A549 (cell line): ENCODE results near the gene BCL2. TPM values are rescaled to one million over a fixed set of nuclear protein-coding genes. Genes with fewer than 3 reads are reported as not detected.

Experiments
- ATAC-seq, 2 experiments: fragments of 200-7000 bp in 1 of 2; fragments of >200 bp in 1 of 2; cut with Nextera tagmentation in 1 of 2; cut with Tn5 transposase in 1 of 2; 3 replicates each; pipeline versions ENCODE4 v1.8.0 to v1.9.1; 2018 to 2020; ENCODE audit warnings: mild to moderate bottlenecking in 1 of 2, moderate library complexity in 1 of 2
- CTCF ChIA-PET: fragments of 300-600 bp; sonication (Branson Sonifier 250); formaldehyde crosslinking; extraction: SDS; loops from one replicate; lab custom pipeline; 2021; ENCODE audit warnings: antibody characterized with exemption, inconsistent platforms; lab: Yijun Ruan, JAX
- POLR2A ChIA-PET: fragments of 350-600 bp; formaldehyde crosslinking; extraction: SDS; loops from one replicate; lab custom pipeline; 2021; ENCODE audit warnings: antibody characterized with exemption, inconsistent platforms; lab: Yijun Ruan, JAX
- DNase-seq, 2 experiments: peaks; one replicate each; pipeline versions ENCODE4 v3.0.0 to v3.0.0-alpha.2; 2011 to 2016; ENCODE audit warnings: low read depth in 1 of 2, low spot score in 1 of 2
- FAIRE-seq: peaks from 2 replicates; lab custom pipeline; 2011; peaks lifted over from hg19 to GRCh38; lab: Jason Lieb, UNC
- H3K27ac ChIP-seq, 2 experiments: fragments of >200 bp; sonication (Bioruptor Twin); formaldehyde crosslinking; 3 replicates each; pipeline ENCODE4 v1.5.1; 2016 to 2017
- H3K4me1 ChIP-seq: fragments of >200 bp; sonication (Bioruptor Twin); formaldehyde crosslinking; 3 replicates; pipeline ENCODE4 v1.6.1; 2016
- H3K4me2 ChIP-seq: fragments of >200 bp; sonication (Bioruptor Twin); formaldehyde crosslinking; 3 replicates; pipeline ENCODE4 v1.6.1; 2016
- H3K4me3 ChIP-seq: fragments of >200 bp; sonication (Bioruptor Twin); formaldehyde crosslinking; 3 replicates; pipeline ENCODE4 v1.5.1; 2016
- H3K9me3 ChIP-seq: fragments of >200 bp; sonication (Bioruptor Twin); formaldehyde crosslinking; 3 replicates; pipeline ENCODE4 v1.6.1; 2016
- CBX2 ChIP-seq: fragments of 200-600 bp; sonication (generic); IDR thresholded peaks from 2 replicates; pipeline ENCODE4 v1.6.1; 2016; ENCODE audit warnings: low read depth, mild to moderate bottlenecking, borderline replicate concordance
- CHD2 ChIP-seq: fragments of 150-350 bp; IDR thresholded peaks from 2 replicates; pipeline ENCODE4 v1.6.1; 2014; ENCODE audit warnings: low read length; ENCODE audit not compliant: partially characterized antibody
- EHF ChIP-seq: fragments of 250-450 bp; sonication (Bioruptor Pico); IDR thresholded peaks from 2 replicates; pipeline ENCODE4 v1.5.0; 2020; ENCODE audit warnings: mild to moderate bottlenecking
- ESRRA ChIP-seq: fragments of 150-350 bp; IDR thresholded peaks from 2 replicates; pipeline ENCODE4 v1.6.1; 2014; ENCODE audit warnings: mild to moderate bottlenecking, low read length, borderline replicate concordance
- FOSB ChIP-seq: fragments of 250-450 bp; sonication (Bioruptor Pico); IDR thresholded peaks from 2 replicates; pipeline ENCODE4 v1.5.0; 2020; ENCODE audit warnings: mild to moderate bottlenecking, moderate library complexity
- FOSL2 ChIP-seq, 2 experiments: fragments of 450-650 bp in 1 of 2; fragments of >200 bp in 1 of 2; sonication (Bioruptor Twin) in 1 of 2; formaldehyde crosslinking; IDR thresholded peaks; 2 replicates each; pipeline versions ENCODE4 v1.5.0 to v1.6.1; 2016 to 2020; ENCODE audit warnings: mild to moderate bottlenecking in 1 of 2, moderate library complexity in 1 of 2
- GATA3 ChIP-seq: IDR thresholded peaks from 2 replicates; pipeline ENCODE4 v1.6.1; 2012; ENCODE audit warnings: borderline replicate concordance
- HDAC2 ChIP-seq: fragments of 200-600 bp; sonication (generic); IDR thresholded peaks from 2 replicates; pipeline ENCODE4 v1.6.1; 2016
- JUN ChIP-seq, 2 experiments: fragments of >200 bp; sonication (Bioruptor Twin); formaldehyde crosslinking; IDR thresholded peaks; 2 replicates in 1 of 2; 3 replicates in 1 of 2; pipeline ENCODE4 v1.6.1; 2016 to 2017
- JUNB ChIP-seq: fragments of >200 bp; sonication (Bioruptor Twin); formaldehyde crosslinking; IDR thresholded peaks from 2 replicates; pipeline ENCODE4 v1.6.1; 2016
- KDM1A ChIP-seq: fragments of 200-600 bp; sonication (generic); IDR thresholded peaks from 2 replicates; pipeline ENCODE4 v1.6.1; 2016; ENCODE audit warnings: low read depth, mild to moderate bottlenecking
- MYC ChIP-seq: IDR thresholded peaks from 2 replicates; pipeline ENCODE4 v1.6.1; 2012; ENCODE audit warnings: mild to moderate bottlenecking, inconsistent platforms, low read length, improper control_type of control experiment, borderline replicate concordance
- PHF8 ChIP-seq: fragments of 200-600 bp; sonication (generic); IDR thresholded peaks from 2 replicates; pipeline ENCODE4 v1.6.1; 2016; ENCODE audit warnings: low read depth, mild to moderate bottlenecking, antibody characterized with exemption, moderate library complexity, borderline replicate concordance
- RAD21 ChIP-seq, 2 experiments: fragments of >200 bp in 1 of 2; sonication (Bioruptor Twin) in 1 of 2; formaldehyde crosslinking in 1 of 2; IDR thresholded peaks in 1 of 2; conservative IDR thresholded peaks in 1 of 2; 2 replicates in 1 of 2; 3 replicates in 1 of 2; pipeline ENCODE4 v1.6.1; 2012 to 2018; ENCODE audit warnings: inconsistent platforms in 1 of 2
- RCOR1 ChIP-seq: fragments of 150-350 bp; IDR thresholded peaks from 2 replicates; pipeline ENCODE4 v1.6.1; 2014; ENCODE audit warnings: antibody characterized with exemption, low read length, low read depth
- RNF2 ChIP-seq: fragments of 200-600 bp; sonication (generic); IDR thresholded peaks from 2 replicates; pipeline ENCODE4 v1.6.1; 2016; ENCODE audit warnings: low read depth, mild to moderate bottlenecking, antibody characterized with exemption, moderate library complexity, borderline replicate concordance
- SMC3 ChIP-seq: fragments of >200 bp; sonication (Bioruptor Twin); formaldehyde crosslinking; IDR thresholded peaks from 3 replicates; pipeline ENCODE4 v1.6.1; 2018; ENCODE audit warnings: inconsistent platforms
- ZNF302 ChIP-seq: fragments of 250-450 bp; sonication (Bioruptor Pico); IDR thresholded peaks from 2 replicates; pipeline ENCODE4 v1.9.0; 2021; ENCODE audit warnings: inconsistent platforms, mild to moderate bottlenecking, moderate library complexity
- ZSCAN20 ChIP-seq: fragments of 250-450 bp; sonication (Bioruptor Pico); IDR thresholded peaks from 2 replicates; pipeline ENCODE4 v1.8.0; 2022; ENCODE audit warnings: mild to moderate bottlenecking, moderate library complexity
- WGBS: methylation state at CpG from one replicate; pipeline ENCODE4 v1.1.6; 2017; ENCODE audit errors: missing lambda C conversion rate; 5-methylcytosine and 5-hydroxymethylcytosine counted together
- polyA plus RNA-seq, 4 experiments: library from polyadenylated mRNA; depleted of rRNA in 3 of 4; stranded (reverse); fragments of >200 nt; fragmentation: RNase III in 1 of 4; extraction: RNeasy Plus Mini Kit Qiagen cat#74134 plus additional on column Dnase treatment in 1 of 4; gene quantifications; 2 replicates in 3 of 4; 3 replicates in 1 of 4; pipeline ENCODE4 v1.2.3, GENCODE V29; 2011 to 2017
- TF ChIP-seq, protein P1 (sequence below): IDR thresholded peaks from 2 replicates; pipeline ENCODE4 v1.6.1; 2012; ENCODE audit warnings: low read depth, borderline replicate concordance
- TF ChIP-seq, protein P2 (sequence below): fragments of 450-650 bp; IDR thresholded peaks from 2 replicates; pipeline ENCODE4 v1.6.1; 2014; ENCODE audit warnings: antibody characterized with exemption
- TF ChIP-seq, protein P3 (sequence below): fragments of 150-350 bp; IDR thresholded peaks from 2 replicates; pipeline ENCODE4 v1.6.1; 2014; ENCODE audit warnings: low read depth, mild to moderate bottlenecking, low read length
- TF ChIP-seq, protein P4 (sequence below): fragments of 250-450 bp; sonication (Bioruptor Pico); IDR thresholded peaks from 2 replicates; pipeline ENCODE4 v1.5.0; 2020; ENCODE audit warnings: low read depth, mild to moderate bottlenecking, moderate library complexity
- TF ChIP-seq, protein P5 (sequence below): IDR thresholded peaks from 2 replicates; pipeline ENCODE4 v1.6.1; 2012
- TF ChIP-seq, protein P6 (sequence below): fragments of >200 bp; sonication (Bioruptor Twin); formaldehyde crosslinking; IDR thresholded peaks from 3 replicates; pipeline ENCODE4 v1.5.1; 2016

BCL2 gene
- polyA plus RNA-seq, 2 of the 4 experiments (the other 2 are of a cell fraction) = 0.50 to 0.61 TPM

DNA sequence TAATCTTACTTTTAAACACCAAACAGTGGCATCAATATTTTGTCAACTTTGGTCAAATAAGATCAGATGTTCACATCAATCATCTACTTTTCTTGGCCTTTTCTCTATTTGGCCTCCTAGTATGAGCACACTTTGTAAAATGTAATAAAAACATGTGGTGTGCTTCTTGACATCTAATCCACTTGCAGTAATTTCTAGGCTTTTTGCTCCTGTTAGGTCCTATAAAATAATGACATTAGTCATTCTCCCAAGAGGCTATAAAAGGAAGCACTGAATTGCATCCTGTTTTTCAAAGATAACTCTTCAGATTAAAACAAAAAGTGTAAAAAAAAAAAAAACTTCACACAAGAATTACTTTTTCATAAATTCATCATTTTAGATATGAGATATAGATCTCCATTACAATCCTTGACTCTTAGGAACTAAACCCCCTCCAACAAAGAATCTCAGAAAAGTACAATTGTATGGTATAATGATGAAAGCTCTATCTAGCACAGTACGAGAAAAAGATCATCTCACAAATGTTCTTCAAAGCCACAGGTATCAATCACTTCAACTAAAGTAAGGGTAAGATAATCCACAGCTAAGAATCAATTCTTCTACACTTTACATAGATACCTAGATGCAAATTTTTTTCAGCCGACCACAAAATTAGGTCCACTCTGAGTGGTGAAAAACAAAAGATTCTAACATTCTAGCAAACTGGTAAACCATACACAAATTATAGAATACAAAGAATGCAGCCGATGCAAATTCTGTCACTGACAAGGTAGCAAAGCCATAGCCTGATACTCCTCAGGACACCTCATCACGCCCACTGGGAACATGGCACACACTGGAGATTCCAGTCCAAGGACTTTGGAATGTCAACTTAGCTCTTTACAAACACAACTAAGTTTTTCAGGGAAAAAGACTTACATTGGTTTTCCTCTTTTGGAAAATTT is 2.7 kb downstream of the BCL2 start (continued):
- TF ChIP-seq, protein P1, sequence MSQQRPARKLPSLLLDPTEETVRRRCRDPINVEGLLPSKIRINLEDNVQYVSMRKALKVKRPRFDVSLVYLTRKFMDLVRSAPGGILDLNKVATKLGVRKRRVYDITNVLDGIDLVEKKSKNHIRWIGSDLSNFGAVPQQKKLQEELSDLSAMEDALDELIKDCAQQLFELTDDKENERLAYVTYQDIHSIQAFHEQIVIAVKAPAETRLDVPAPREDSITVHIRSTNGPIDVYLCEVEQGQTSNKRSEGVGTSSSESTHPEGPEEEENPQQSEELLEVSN = no peak
- TF ChIP-seq, protein P2, sequence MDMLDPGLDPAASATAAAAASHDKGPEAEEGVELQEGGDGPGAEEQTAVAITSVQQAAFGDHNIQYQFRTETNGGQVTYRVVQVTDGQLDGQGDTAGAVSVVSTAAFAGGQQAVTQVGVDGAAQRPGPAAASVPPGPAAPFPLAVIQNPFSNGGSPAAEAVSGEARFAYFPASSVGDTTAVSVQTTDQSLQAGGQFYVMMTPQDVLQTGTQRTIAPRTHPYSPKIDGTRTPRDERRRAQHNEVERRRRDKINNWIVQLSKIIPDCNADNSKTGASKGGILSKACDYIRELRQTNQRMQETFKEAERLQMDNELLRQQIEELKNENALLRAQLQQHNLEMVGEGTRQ = no peak

DNA sequence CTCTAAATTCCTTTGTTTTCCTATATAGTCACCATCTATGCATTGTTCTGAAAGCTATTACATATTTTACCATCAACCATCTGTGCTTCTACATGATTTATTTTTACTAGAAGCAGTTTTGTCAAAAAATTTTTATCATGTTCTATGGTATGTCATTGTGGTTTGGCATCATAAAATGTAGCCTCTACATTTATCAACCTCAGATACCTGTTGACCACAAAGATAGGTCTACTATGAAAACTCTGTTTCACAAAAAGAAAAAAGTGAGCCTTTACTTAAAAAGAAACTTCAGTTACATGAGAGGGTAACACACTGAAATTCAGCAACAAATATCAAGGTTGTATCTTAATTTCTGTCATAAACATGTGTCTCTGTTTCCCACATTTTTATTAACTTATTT is 3.7 kb downstream of the BCL2 start:
- Histone ChIP-seq H3K9me3 (no peaks in the 10 kb centered on the region), H3K27ac (no peak overlapping the region), H3K4me2 (no peak overlapping the region), H3K4me3 (no peak overlapping the region), H3K4me1 (peaks cover 9% of the 10 kb centered on the region; the same call in 1 of the 3 replicates)
- TF ChIP-seq FOSB (CRISPR knock-in tag) = no peak
- TF ChIP-seq EHF = no peak
- TF ChIP-seq RAD21 (conservative IDR thresholded peaks at IDR 0.05 in 1 of 2, IDR thresholded peaks at IDR 0.05 in 1 of 2) = no peak
- TF ChIP-seq KDM1A = no peak
- no peak for TF ChIP-seq SMC3
- TF ChIP-seq JUNB = no peak
- TF ChIP-seq, protein P3, sequence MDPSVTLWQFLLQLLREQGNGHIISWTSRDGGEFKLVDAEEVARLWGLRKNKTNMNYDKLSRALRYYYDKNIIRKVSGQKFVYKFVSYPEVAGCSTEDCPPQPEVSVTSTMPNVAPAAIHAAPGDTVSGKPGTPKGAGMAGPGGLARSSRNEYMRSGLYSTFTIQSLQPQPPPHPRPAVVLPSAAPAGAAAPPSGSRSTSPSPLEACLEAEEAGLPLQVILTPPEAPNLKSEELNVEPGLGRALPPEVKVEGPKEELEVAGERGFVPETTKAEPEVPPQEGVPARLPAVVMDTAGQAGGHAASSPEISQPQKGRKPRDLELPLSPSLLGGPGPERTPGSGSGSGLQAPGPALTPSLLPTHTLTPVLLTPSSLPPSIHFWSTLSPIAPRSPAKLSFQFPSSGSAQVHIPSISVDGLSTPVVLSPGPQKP = no peak
- TF ChIP-seq ZSCAN20 = no peak
- no peak for TF ChIP-seq CHD2
- TF ChIP-seq RCOR1 = no peak
- no peak for TF ChIP-seq ESRRA
- TF ChIP-seq, protein P4, sequence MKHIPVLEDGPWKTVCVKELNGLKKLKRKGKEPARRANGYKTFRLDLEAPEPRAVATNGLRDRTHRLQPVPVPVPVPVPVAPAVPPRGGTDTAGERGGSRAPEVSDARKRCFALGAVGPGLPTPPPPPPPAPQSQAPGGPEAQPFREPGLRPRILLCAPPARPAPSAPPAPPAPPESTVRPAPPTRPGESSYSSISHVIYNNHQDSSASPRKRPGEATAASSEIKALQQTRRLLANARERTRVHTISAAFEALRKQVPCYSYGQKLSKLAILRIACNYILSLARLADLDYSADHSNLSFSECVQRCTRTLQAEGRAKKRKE (CRISPR knock-in tag) = no peak
- no peak for TF ChIP-seq ZNF302
- no peak for TF ChIP-seq HDAC2
- TF ChIP-seq RNF2 = no peak
- TF ChIP-seq, protein P1 = no peak
- TF ChIP-seq, protein P5, sequence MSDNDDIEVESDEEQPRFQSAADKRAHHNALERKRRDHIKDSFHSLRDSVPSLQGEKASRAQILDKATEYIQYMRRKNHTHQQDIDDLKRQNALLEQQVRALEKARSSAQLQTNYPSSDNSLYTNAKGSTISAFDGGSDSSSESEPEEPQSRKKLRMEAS = no peak
- ATAC-seq (no peak), FAIRE-seq (no peak), DNase-seq (no peak)
- POLR2A ChIA-PET = no interaction called here
- CTCF ChIA-PET = interaction anchor here (1.1 kb wide), 1 partner anchor 299 kb away, joined by 3 read pairs; no protein-coding TSS in a partner anchor

DNA sequence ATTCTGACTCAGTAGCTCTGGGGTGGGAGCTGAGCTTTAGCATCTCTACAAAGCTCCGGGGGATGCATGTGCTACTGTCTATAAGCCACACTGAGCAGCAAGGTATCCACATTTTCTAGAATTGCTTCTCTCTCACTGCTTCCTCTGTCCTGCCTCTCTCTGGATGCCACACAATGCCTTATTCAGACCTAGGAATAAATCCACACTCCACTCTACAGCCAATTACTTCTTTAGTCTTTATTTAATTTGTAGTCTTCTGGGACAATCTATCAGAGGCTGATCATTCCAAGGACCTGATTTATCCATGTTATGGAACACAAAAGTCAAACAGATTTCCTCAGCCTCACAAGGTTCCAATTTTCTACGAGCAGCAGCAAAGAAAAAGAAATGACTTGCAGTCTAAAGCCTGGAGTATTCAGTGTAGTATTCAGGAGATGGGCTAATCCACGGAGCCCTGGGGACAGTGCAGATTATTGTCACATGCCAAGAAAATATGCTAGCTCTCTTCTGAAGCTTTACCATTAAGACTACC is 4.4 kb downstream of the BCL2 start:
- no peaks in the 10 kb centered on the region for H3K9me3 ChIP-seq
- H3K27ac ChIP-seq = no peak overlapping the region
- H3K4me3 ChIP-seq = no peak overlapping the region
- TF ChIP-seq CBX2 (no peak), ESRRA (no peak), JUN (IDR thresholded peaks at IDR 0.05) (no peak), PHF8 (no peak), GATA3 (no peak), HDAC2 (no peak), MYC (no peak), FOSL2 (IDR thresholded peaks at IDR 0.05) (no peak), FOSL2 (CRISPR knock-in tag; IDR thresholded peaks at IDR 0.05) (no peak), RNF2 (no peak), CHD2 (no peak)
- TF ChIP-seq, protein P6, sequence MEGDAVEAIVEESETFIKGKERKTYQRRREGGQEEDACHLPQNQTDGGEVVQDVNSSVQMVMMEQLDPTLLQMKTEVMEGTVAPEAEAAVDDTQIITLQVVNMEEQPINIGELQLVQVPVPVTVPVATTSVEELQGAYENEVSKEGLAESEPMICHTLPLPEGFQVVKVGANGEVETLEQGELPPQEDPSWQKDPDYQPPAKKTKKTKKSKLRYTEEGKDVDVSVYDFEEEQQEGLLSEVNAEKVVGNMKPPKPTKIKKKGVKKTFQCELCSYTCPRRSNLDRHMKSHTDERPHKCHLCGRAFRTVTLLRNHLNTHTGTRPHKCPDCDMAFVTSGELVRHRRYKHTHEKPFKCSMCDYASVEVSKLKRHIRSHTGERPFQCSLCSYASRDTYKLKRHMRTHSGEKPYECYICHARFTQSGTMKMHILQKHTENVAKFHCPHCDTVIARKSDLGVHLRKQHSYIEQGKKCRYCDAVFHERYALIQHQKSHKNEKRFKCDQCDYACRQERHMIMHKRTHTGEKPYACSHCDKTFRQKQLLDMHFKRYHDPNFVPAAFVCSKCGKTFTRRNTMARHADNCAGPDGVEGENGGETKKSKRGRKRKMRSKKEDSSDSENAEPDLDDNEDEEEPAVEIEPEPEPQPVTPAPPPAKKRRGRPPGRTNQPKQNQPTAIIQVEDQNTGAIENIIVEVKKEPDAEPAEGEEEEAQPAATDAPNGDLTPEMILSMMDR = no peak
- TF ChIP-seq, protein P1 = no peak
- 20% methylated on average over 3 of the region's 3 CpGs for WGBS
- CTCF ChIA-PET = interaction anchor here (0.7 to 1.4 kb wide), 3 partner anchors 160 to 299 kb away, joined by 3 to 4 read pairs (median 3); no protein-coding TSS in a partner anchor
- FAIRE-seq = no peak
- POLR2A ChIA-PET = no interaction called here
- no peak overlapping the region for H3K4me2 ChIP-seq
- H3K4me1 ChIP-seq = peaks cover 9% of the 10 kb centered on the region; the same call in 1 of the 3 replicates
- DNase-seq = no peak
- no peak for ATAC-seq
